Activated T-helper 1 cell treated with anti-CD3 and anti-CD28 coated beads, Interleukin-12 subunit alpha, Interleukin-12 subunit beta, Interleukin-2, Interleukin-4 antibody, amounts not matched to agents 30 ng/mL and 10 ng/mL and 1 ng/mL, durations not matched to agents 14 hours and 24 hours and 36 hours (primary cell): ENCODE measurements around the gene CD36. TPM values are rescaled to one million over a fixed set of nuclear protein-coding genes. Genes with fewer than 3 reads are reported as not detected.

Experiments used
- DNase-seq: peaks from one replicate; pipeline ENCODE4 v3.0.0; 2021; ENCODE audit warnings: low spot score
- H3K27ac Mint-ChIP-seq: one replicate; pipeline ENCODE4 v1.8.0; 2021; ENCODE audit warnings: mild to moderate bottlenecking, mixed read lengths
- H3K27me3 Mint-ChIP-seq: one replicate; pipeline ENCODE4 v1.8.0; 2022; ENCODE audit warnings: mild to moderate bottlenecking, moderate library complexity, mixed read lengths; ENCODE audit not compliant: insufficient read depth
- H3K36me3 Mint-ChIP-seq: one replicate; pipeline ENCODE4 v1.8.0; 2021; ENCODE audit warnings: low read depth, mixed read lengths
- H3K4me1 Mint-ChIP-seq: one replicate; pipeline ENCODE4 v1.8.0; 2021; ENCODE audit warnings: low read depth, mixed read lengths
- H3K4me3 Mint-ChIP-seq: one replicate; pipeline ENCODE4 v1.8.0; 2021; ENCODE audit warnings: mild to moderate bottlenecking, moderate library complexity, mixed read lengths
- H3K9me3 Mint-ChIP-seq: one replicate; pipeline ENCODE4 v1.8.0; 2021; ENCODE audit warnings: mixed read lengths
- intact Hi-C: fragments of 100-400 bp; cut with micrococcal nuclease; formaldehyde crosslinking; loops from one replicate; pipeline ENCODE4 v1.15.1; 2024
- total RNA-seq: library from RNA; stranded (reverse); gene quantifications from 2 replicates; pipeline ENCODE4 v1.2.3, GENCODE V29; 2022

CD36 gene
- total RNA-seq, 1 donor from 2014 or later = not detected

DNA sequence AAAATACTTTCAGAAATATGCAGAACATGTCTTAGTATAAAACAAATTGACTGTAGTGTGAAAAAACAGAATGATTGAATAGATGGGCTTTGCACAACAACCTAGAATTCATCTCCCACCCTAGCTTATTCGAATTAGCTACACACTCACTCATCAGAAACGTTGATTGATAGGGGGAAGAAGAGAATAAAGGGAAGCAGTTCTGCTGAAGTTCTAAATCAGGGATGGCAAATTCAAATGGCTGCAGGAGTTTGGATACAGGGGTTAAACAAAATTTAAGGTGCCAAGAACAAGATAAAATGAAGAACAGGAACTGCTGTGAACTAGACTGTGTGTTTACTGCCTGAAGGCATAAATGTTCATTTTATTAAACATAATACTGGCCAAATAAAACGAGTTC is 9.0 kb downstream of the CD36 start:
- H3K36me3 Mint-ChIP-seq = no peaks in the 10 kb centered on the region
- H3K4me1 Mint-ChIP-seq = no peaks in the 10 kb centered on the region
- H3K4me3 Mint-ChIP-seq = no peak overlapping the region
- no peaks in the 10 kb centered on the region for H3K27me3 Mint-ChIP-seq
- intact Hi-C loops = no loop called here
- DNase-seq = no peak
- H3K9me3 Mint-ChIP-seq = no peaks in the 10 kb centered on the region
- H3K27ac Mint-ChIP-seq = no peak overlapping the region

DNA sequence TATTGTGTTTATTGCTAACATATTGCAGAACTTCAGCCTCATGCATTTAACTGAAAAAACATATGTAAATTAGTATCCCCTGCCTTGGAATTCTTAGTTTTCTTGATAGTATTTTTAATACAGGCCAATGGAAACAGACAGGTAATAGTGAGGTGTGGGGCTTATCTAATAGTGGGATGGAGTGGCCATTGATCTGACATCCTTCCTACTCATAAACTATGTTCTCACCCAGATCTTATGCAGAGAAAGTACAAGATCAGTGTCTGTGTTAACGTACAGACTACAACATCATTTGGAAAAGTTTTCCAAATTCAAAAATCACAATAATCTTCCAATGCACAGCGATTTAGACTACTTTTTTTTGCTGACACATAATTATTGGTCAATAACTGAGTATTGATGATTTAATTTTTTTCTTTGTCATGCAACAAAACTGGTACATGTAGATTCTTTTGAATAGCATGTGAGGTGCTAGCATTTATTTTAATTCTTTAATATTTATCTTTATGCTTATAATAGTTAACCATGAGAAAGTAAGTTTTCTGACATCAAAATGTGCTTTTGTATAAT is 9.7 kb downstream of the CD36 start:
- no peak overlapping the region for H3K27ac Mint-ChIP-seq
- H3K4me3 Mint-ChIP-seq = no peak overlapping the region
- H3K9me3 Mint-ChIP-seq = no peaks in the 10 kb centered on the region
- H3K4me1 Mint-ChIP-seq = no peaks in the 10 kb centered on the region
- H3K36me3 Mint-ChIP-seq = no peaks in the 10 kb centered on the region
- H3K27me3 Mint-ChIP-seq = no peaks in the 10 kb centered on the region
- intact Hi-C loops = no loop called here
- DNase-seq = no peak

DNA sequence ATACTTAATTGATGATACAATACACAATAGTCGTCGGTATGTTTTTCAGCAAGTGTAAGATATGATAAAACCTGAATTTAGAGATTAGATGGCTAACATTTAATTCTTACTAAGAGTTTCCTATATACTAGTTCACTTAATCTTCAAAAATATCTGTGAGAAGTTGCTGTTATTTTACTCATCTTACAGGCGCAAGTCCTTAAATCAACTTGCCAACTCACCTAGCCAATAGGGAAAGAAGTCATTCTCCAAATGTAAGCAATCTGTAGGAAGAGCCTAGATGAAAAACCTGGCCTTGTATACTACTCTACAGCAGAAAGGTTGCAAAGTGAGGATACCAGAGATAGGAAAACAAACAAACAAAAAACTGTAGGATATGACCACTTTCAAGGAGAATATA is 10.6 kb downstream of the CD36 start:
- H3K27ac Mint-ChIP-seq = no peak overlapping the region
- H3K27me3 Mint-ChIP-seq = no peaks in the 10 kb centered on the region
- no peak overlapping the region for H3K4me3 Mint-ChIP-seq
- intact Hi-C loops = no loop called here
- DNase-seq = no peak
- no peaks in the 10 kb centered on the region for H3K9me3 Mint-ChIP-seq
- no peaks in the 10 kb centered on the region for H3K4me1 Mint-ChIP-seq
- no peaks in the 10 kb centered on the region for H3K36me3 Mint-ChIP-seq

DNA sequence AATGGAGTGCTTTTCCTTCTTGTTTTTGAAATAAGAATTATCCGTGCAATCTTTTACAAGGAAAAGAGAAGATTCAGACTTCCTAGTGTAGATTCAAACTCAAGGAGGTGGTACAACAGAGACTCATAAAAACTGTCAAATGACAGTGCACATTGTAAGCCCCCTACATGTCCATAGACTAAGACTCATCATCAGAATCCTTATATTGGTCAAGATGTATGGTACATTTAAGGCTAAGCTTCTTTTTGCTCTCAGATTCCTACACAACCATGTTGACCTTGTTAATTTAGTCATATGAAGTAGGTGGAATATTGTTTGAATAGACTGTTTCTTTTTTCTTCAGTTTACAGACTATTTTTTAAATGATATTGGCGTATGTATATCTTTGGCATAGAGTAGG is 11.6 kb downstream of the CD36 start:
- intact Hi-C loops = no loop called here
- H3K27me3 Mint-ChIP-seq = no peaks in the 10 kb centered on the region
- H3K27ac Mint-ChIP-seq = no peak overlapping the region
- no peaks in the 10 kb centered on the region for H3K9me3 Mint-ChIP-seq
- H3K4me3 Mint-ChIP-seq = no peak overlapping the region
- no peaks in the 10 kb centered on the region for H3K36me3 Mint-ChIP-seq
- H3K4me1 Mint-ChIP-seq = no peaks in the 10 kb centered on the region
- DNase-seq = no peak

DNA sequence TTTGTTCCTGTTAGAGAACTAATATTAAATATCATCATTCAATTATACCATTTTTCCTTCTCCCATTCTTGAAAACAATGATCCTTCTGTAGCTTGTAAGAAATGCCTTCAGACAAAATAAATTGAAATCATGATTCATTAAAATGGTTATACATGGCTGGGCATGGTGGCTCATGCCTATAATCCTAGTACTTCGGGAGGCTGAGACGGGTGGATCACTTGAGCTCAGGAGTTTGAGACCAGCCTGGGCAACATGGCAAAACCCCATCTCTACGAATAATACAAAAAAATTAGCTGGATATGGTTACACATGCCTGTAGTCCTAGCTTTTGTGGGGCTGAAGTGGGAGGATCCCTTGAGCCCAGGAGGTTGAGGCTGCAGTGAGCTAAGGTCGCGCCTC is 13.0 kb downstream of the CD36 start:
- intact Hi-C loops = no loop called here
- H3K4me3 Mint-ChIP-seq = no peak overlapping the region

DNA sequence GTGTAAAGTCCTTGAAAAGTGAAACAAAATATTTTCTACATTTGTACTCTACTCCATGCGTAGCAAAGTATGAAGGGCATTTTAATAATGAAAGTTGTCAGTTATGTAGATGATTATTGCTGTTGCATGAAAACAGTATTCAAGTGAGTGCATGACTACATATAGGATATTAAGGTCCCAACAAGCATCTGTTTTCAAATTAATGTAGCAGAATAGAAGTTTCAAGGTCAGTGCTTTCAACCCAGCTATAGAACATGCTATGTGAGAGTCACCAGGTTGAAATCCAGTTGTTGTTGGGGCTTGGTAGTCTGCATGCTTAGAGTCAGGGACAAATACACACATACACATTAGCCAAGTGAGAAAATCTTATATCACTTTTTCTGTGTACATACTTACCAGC is 14.8 kb downstream of the CD36 start:
- no peak for DNase-seq
- intact Hi-C loops = no loop called here
- Mint-ChIP-seq H3K9me3 (no peaks in the 10 kb centered on the region), H3K4me1 (no peaks in the 10 kb centered on the region), H3K4me3 (no peak overlapping the region), H3K27ac (no peak overlapping the region), H3K36me3 (no peaks in the 10 kb centered on the region), H3K27me3 (no peaks in the 10 kb centered on the region)

More for the DNA sequence above, 13.0 kb downstream of the CD36 start:
- Mint-ChIP-seq H3K9me3 (no peaks in the 10 kb centered on the region), H3K36me3 (no peaks in the 10 kb centered on the region), H3K27me3 (no peaks in the 10 kb centered on the region), H3K4me1 (no peaks in the 10 kb centered on the region), H3K27ac (no peak overlapping the region)
- no peak for DNase-seq

DNA sequence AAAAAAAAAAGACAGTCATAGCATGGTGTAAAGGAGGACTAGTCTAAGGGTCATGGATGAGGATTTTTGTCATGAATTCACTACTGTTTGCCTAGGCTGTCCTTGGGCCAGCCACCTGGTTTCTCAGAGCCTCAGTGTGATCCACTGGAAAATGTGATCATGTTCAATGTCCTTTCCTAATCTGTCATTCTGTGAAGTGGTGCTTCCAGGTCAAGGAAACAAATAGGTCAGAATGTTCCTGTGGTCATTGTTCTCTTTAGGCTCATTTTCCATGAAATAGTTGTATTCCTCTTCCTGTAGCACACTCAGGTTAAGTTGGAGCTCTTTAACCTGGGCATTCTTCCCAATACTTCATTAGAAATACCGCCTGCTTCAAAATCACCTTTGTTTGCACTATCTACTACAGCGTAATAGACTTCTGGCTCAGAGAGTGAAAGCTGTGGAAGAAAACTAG is 16.5 kb downstream of the CD36 start:
- intact Hi-C loops = no loop called here
- no peak for DNase-seq
- H3K4me1 Mint-ChIP-seq = no peaks in the 10 kb centered on the region
- no peaks in the 10 kb centered on the region for H3K36me3 Mint-ChIP-seq
- no peaks in the 10 kb centered on the region for H3K9me3 Mint-ChIP-seq
- H3K27me3 Mint-ChIP-seq = no peaks in the 10 kb centered on the region
- H3K4me3 Mint-ChIP-seq = no peak overlapping the region
- no peak overlapping the region for H3K27ac Mint-ChIP-seq

DNA sequence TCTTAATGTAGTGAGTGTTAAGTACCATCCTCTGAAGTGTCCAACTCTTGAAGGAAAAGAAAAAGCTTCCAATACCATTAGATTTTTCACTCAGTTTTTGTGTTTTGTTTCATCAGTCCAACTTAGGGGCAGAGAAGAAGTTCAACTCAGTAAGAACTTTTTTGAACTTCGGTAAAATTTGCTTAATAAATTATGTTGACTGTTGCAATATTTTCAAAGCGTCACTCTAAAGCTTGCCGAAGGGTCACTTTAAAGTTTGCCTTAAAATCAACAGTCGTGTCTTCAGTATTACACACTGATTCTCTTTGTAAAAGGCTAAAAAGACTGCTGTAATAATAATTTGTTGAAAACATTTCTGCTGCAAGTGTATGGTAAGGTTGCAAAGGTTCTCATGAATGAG is 17.6 kb downstream of the CD36 start:
- no peaks in the 10 kb centered on the region for H3K9me3 Mint-ChIP-seq
- no peaks in the 10 kb centered on the region for H3K4me1 Mint-ChIP-seq
- no peak overlapping the region for H3K27ac Mint-ChIP-seq
- H3K36me3 Mint-ChIP-seq = no peaks in the 10 kb centered on the region
- no peaks in the 10 kb centered on the region for H3K27me3 Mint-ChIP-seq
- intact Hi-C loops = no loop called here
- no peak for DNase-seq
- H3K4me3 Mint-ChIP-seq = no peak overlapping the region

DNA sequence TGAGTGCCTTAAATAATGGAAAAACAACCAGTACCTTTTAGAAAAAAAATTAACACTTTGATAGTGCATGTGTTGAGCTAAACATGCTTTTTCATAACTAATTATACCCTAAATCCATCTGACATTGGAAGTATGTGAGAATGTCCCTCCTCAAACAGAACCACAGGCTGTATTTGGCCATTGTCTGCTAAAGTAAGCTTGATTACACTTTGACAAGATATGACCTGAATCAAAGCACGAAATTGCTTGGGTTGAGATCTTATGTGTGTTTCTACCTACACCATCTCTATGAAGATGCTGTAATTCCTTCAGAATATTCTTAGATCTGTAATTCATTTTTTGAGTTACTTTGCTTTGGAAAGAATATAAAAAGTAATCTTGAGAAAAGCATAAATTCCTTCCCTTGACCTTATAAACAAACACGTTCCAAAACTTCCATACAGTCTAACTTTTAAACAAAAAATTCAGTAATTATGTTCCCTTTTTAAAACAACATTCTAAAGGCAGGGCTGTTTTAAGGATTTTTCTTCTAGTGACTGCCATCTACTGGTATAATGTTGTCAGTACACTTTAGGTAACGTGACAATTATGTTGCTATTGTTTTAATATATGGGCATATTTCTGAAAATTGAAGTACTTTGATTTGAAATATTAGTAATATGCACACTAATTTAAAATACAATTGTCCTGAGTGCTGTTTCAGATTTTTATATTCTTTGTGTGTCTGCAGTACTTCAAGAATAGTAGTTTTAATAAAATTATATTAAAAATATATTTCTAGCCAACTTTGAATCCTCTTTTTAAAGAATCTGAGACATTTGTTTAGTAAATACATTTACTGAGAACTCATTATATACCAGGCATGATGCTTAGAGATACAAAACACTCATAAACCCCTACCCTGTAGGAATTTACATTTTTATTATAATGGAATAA is 20.9 kb downstream of the CD36 start:
- Mint-ChIP-seq H3K4me1 (no peaks in the 10 kb centered on the region), H3K4me3 (no peak overlapping the region), H3K27me3 (no peaks in the 10 kb centered on the region), H3K27ac (no peak overlapping the region), H3K36me3 (no peaks in the 10 kb centered on the region), H3K9me3 (no peaks in the 10 kb centered on the region)
- DNase-seq = no peak
- intact Hi-C loops = loop anchor here (1.0 kb wide), 1 partner anchor 599 kb away; no protein-coding TSS in a partner anchor

DNA sequence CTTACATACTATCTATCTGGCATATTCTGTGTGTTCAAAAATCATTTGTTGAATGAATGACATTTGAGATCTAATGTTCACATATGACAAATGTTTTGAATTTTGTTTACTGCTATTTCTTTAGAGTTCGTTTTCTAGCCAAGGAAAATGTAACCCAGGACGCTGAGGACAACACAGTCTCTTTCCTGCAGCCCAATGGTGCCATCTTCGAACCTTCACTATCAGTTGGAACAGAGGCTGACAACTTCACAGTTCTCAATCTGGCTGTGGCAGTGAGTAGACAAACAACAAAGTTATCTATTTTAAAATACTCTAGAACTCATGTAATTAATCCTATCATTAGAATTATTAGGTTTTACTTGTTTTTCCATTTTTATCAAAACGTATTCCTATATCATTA is 22.5 kb downstream of the CD36 start:
- Mint-ChIP-seq H3K27ac (no peak overlapping the region), H3K27me3 (no peaks in the 10 kb centered on the region), H3K4me1 (no peaks in the 10 kb centered on the region), H3K36me3 (no peaks in the 10 kb centered on the region), H3K4me3 (no peak overlapping the region), H3K9me3 (no peaks in the 10 kb centered on the region)
- intact Hi-C loops = no loop called here
- DNase-seq = no peak

DNA sequence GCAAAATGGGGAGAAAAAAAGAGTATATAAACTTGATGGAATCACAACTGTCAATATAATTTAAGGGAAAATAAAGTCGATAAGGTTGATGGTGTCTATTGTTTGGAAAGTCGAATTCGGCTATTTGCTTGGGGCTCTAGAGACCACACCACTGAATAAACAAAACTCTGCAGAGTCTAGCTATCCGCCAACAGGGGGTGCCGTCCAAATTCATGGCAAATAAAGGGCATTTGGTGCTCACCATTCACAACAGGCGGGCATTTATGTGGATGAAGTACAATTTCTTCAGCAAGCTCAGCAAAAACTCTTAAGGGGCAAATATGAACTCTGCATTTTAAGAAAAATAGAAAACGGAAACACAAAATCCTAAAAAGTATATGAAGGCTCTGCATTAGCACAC is 23.3 kb downstream of the CD36 start:
- DNase-seq = no peak
- intact Hi-C loops = no loop called here
- Mint-ChIP-seq H3K4me1 (no peaks in the 10 kb centered on the region), H3K27me3 (no peaks in the 10 kb centered on the region), H3K27ac (no peak overlapping the region), H3K36me3 (no peaks in the 10 kb centered on the region), H3K4me3 (no peak overlapping the region), H3K9me3 (no peaks in the 10 kb centered on the region)

DNA sequence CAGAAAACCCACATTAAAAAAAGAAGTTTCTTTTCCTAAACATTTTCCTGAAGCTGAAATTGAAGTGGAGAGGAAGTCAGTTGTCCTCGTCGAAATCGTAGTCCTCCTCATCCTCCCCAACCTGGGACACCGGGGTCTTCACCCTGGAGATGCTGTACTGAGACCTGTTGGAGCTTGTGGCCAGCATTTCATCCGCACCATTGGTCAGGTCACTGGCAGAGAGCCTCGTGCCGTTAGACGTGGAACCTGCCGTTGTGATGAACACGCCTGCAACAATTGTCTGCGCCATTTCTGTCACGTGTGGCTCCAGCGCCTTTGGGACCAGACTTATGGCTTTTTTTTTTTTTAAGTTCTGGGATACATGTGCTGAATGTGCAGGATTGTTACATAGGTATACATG is 23.8 kb downstream of the CD36 start:
- DNase-seq = no peak
- Mint-ChIP-seq H3K27me3 (no peaks in the 10 kb centered on the region), H3K9me3 (no peaks in the 10 kb centered on the region), H3K27ac (no peak overlapping the region), H3K36me3 (no peaks in the 10 kb centered on the region), H3K4me1 (no peaks in the 10 kb centered on the region), H3K4me3 (no peak overlapping the region)
- intact Hi-C loops = no loop called here

DNA sequence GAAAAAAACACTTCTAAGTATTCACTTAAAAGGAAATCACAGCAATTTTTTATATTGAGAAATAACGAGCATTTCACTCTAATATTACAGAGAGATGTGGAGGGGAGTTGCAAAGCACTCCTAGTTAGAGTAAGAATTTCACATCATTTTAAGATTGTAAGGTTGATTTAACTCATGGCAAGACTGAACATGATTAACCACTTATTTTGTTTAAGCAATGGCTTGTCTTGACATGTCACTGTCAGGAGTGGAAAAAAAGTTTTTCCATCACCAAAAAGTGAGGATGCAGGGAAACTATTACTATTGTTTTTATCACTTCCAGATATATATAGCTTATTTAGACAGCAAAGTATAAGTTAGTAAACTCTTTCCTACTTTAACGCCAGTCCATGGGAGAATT is 27.1 kb downstream of the CD36 start:
- Mint-ChIP-seq H3K4me3 (no peak overlapping the region), H3K9me3 (no peaks in the 10 kb centered on the region), H3K4me1 (no peaks in the 10 kb centered on the region), H3K36me3 (no peaks in the 10 kb centered on the region), H3K27ac (no peak overlapping the region), H3K27me3 (no peaks in the 10 kb centered on the region)
- intact Hi-C loops = no loop called here
- no peak for DNase-seq
